Astrocyte (in vitro differentiated cells and primary cell): ENCODE measurements around the gene POLD4. TPM values are rescaled to one million over a fixed set of nuclear protein-coding genes. Genes with fewer than 3 reads are reported as not detected.
A peak's percentile ranks its signal among the peaks of the same experiment; 100 is the strongest.

Experiments
- DNase-seq: peaks from one replicate; pipeline ENCODE4 v3.0.0-alpha.2; 2010; ENCODE audit warnings: low read depth
- FAIRE-seq: peaks from 2 replicates; lab custom pipeline; 2011; peaks lifted over from hg19 to GRCh38; lab: Jason Lieb, UNC
- H2AFZ ChIP-seq: 2 replicates; pipeline ENCODE4 v1.6.0; 2012; ENCODE audit warnings: low read depth, low read length, inconsistent platforms
- H3K27ac ChIP-seq: 2 replicates; pipeline ENCODE4 v1.5.1; 2011; ENCODE audit warnings: low read depth, low read length, inconsistent platforms
- H3K27me3 ChIP-seq: 2 replicates; pipeline ENCODE4 v1.6.0; 2011; ENCODE audit warnings: low read length, inconsistent platforms; ENCODE audit not compliant: insufficient read depth
- H3K36me3 ChIP-seq: 2 replicates; pipeline ENCODE4 v1.5.1; 2011; ENCODE audit warnings: low read length, inconsistent platforms; ENCODE audit not compliant: insufficient read depth
- H3K4me1 ChIP-seq: 2 replicates; pipeline ENCODE4 v1.5.1; 2011; ENCODE audit warnings: low read length, inconsistent platforms; ENCODE audit not compliant: insufficient read depth
- H3K4me2 ChIP-seq: 2 replicates; pipeline ENCODE4 v1.6.0; 2012; ENCODE audit warnings: low read length, inconsistent platforms
- H3K4me3 ChIP-seq: 2 replicates; pipeline ENCODE4 v1.5.1; 2011; ENCODE audit warnings: low read depth, mild to moderate bottlenecking, low read length, inconsistent platforms; ENCODE audit not compliant: insufficient read depth
- H3K79me2 ChIP-seq: 2 replicates; pipeline ENCODE4 v1.6.0; 2012; ENCODE audit warnings: mild to moderate bottlenecking, low read length, inconsistent platforms; ENCODE audit not compliant: insufficient read depth
- H3K9ac ChIP-seq: 2 replicates; pipeline ENCODE4 v1.6.0; 2012; ENCODE audit warnings: mild to moderate bottlenecking, low read length, inconsistent platforms
- H3K9me3 ChIP-seq: 2 replicates; pipeline ENCODE4 v1.5.1; 2012; ENCODE audit warnings: low read depth, mild to moderate bottlenecking, low read length, inconsistent platforms; ENCODE audit not compliant: insufficient read depth
- H4K20me1 ChIP-seq: 2 replicates; pipeline ENCODE4 v1.6.0; 2012; ENCODE audit warnings: low read length, inconsistent platforms; ENCODE audit not compliant: insufficient read depth
- H3K27ac Mint-ChIP-seq: one replicate; pipeline ENCODE4 v1.8.0; 2021; ENCODE audit warnings: mild to moderate bottlenecking, mixed read lengths; ENCODE audit not compliant: unreplicated experiment
- H3K27me3 Mint-ChIP-seq: one replicate; pipeline ENCODE4 v1.8.0; 2021; ENCODE audit warnings: low read depth, mixed read lengths; ENCODE audit not compliant: unreplicated experiment
- H3K36me3 Mint-ChIP-seq: one replicate; pipeline ENCODE4 v1.8.0; 2021; ENCODE audit warnings: low read depth, mixed read lengths; ENCODE audit not compliant: unreplicated experiment
- H3K4me1 Mint-ChIP-seq: one replicate; pipeline ENCODE4 v1.8.0; 2021; ENCODE audit warnings: low read depth, mixed read lengths; ENCODE audit not compliant: unreplicated experiment
- H3K4me3 Mint-ChIP-seq: one replicate; pipeline ENCODE4 v1.8.0; 2021; ENCODE audit warnings: mild to moderate bottlenecking, moderate library complexity, mixed read lengths; ENCODE audit not compliant: unreplicated experiment
- H3K9me3 Mint-ChIP-seq: one replicate; pipeline ENCODE4 v1.8.0; 2021; ENCODE audit warnings: mild to moderate bottlenecking, mixed read lengths; ENCODE audit not compliant: unreplicated experiment
- CTCF ChIP-seq: IDR thresholded peaks from 2 replicates; pipeline ENCODE4 v1.5.1; 2011; ENCODE audit warnings: low read depth, mild to moderate bottlenecking, inconsistent platforms, low read length, moderate library complexity; ENCODE audit not compliant: insufficient read depth
- EZH2 ChIP-seq: IDR thresholded peaks from 2 replicates; pipeline ENCODE4 v1.6.1; 2012; ENCODE audit warnings: mild to moderate bottlenecking, low read length, inconsistent platforms; ENCODE audit not compliant: insufficient read depth
- total RNA-seq: library from RNA; stranded (reverse); gene quantifications from 2 replicates; pipeline ENCODE4 v1.2.1, GENCODE V29; 2021

POLD4 gene
- total RNA-seq, 1 donor from 2014 or later, result 53.5 TPM

DNA sequence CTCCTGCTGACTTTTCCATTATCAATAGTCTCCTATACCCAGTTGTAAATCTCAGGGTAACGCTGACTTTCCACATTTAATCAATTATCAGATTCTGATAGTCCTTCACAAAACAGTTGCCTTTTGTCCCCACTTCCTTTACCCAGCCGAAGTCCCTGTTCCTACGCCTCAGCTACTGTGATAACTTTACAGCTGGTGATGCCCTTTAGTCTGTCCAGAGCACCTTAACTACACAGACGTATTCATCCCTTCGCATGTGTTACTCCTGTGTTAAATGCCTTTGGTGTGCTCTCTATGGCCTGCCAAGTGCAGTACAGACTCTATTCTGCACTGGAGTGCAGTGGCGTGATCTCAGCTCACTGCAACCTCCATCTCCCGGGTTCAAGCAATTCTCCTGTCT, 29.8 kb downstream of the POLD4 start:
- TF ChIP-seq CTCF, result no peak
- Mint-ChIP-seq H3K27ac (no peak overlapping the region), H3K4me1 (no peaks in the 10 kb centered on the region), H3K4me3 (peak overlapping the region; percentile 58), H3K36me3 (peaks cover 9% of the 10 kb centered on the region), H3K27me3 (peaks cover 4% of the 10 kb centered on the region), H3K9me3 (no peaks in the 10 kb centered on the region)
- Histone ChIP-seq H3K9me3 (no peaks in the 10 kb centered on the region), H3K27ac (no peak overlapping the region), H3K4me1 (peaks cover under 1% of the 10 kb centered on the region), H3K36me3 (no peaks in the 10 kb centered on the region), H4K20me1 (no peaks in the 10 kb centered on the region), H3K4me2 (no peak overlapping the region), H3K79me2 (no peaks in the 10 kb centered on the region), H3K9ac (no peak overlapping the region), H3K27me3 (no peaks in the 10 kb centered on the region), H3K4me3 (no peak overlapping the region), H2AFZ (no peak overlapping the region)
- FAIRE-seq (no peak), DNase-seq (no peak)

- no peaks in the 10 kb centered on the region for H3K9me3 Mint-ChIP-seq
- no peaks in the 10 kb centered on the region for H3K27me3 ChIP-seq
- no peak overlapping the region for H3K4me3 ChIP-seq
- H3K4me1 ChIP-seq, result peaks cover 5% of the 10 kb centered on the region
- TF ChIP-seq EZH2 (no peak), CTCF (no peak)
- H3K9me3 ChIP-seq, result no peaks in the 10 kb centered on the region
- DNase-seq (no peak), FAIRE-seq (no peak)
- H3K36me3 Mint-ChIP-seq, result peaks cover 9% of the 10 kb centered on the region
- H4K20me1 ChIP-seq, result no peaks in the 10 kb centered on the region
- no peaks in the 10 kb centered on the region for H3K4me1 Mint-ChIP-seq
- H3K36me3 ChIP-seq, result no peaks in the 10 kb centered on the region
- no peak overlapping the region for H2AFZ ChIP-seq
- H3K79me2 ChIP-seq, result no peaks in the 10 kb centered on the region
- H3K4me3 Mint-ChIP-seq, result no peak overlapping the region
- no peak overlapping the region for H3K4me2 ChIP-seq
- no peak overlapping the region for H3K27ac Mint-ChIP-seq
- H3K27ac ChIP-seq, result no peak overlapping the region
- no peak overlapping the region for H3K9ac ChIP-seq
- peaks cover 5% of the 10 kb centered on the region for H3K27me3 Mint-ChIP-seq
Measured at GRCh38 chr11:67322049-67322448, 31.3 kb downstream of the POLD4 start.

- Histone ChIP-seq H3K4me2 (no peak overlapping the region), H3K79me2 (no peaks in the 10 kb centered on the region), H3K4me1 (peaks cover 5% of the 10 kb centered on the region), H2AFZ (no peak overlapping the region), H3K36me3 (no peaks in the 10 kb centered on the region), H3K27ac (no peak overlapping the region), H4K20me1 (no peaks in the 10 kb centered on the region), H3K4me3 (no peak overlapping the region), H3K27me3 (no peaks in the 10 kb centered on the region), H3K9me3 (no peaks in the 10 kb centered on the region), H3K9ac (no peak overlapping the region)
- FAIRE-seq (no peak), DNase-seq (no peak)
- peaks cover 5% of the 10 kb centered on the region for H3K27me3 Mint-ChIP-seq
- H3K9me3 Mint-ChIP-seq, result no peaks in the 10 kb centered on the region
- H3K4me1 Mint-ChIP-seq, result no peaks in the 10 kb centered on the region
- peaks cover 9% of the 10 kb centered on the region for H3K36me3 Mint-ChIP-seq
- H3K27ac Mint-ChIP-seq, result no peak overlapping the region
- no peak overlapping the region for H3K4me3 Mint-ChIP-seq
- TF ChIP-seq CTCF, result no peak
- no peak for TF ChIP-seq EZH2
Measured at GRCh38 chr11:67321313-67321871, 32.0 kb downstream of the POLD4 start.
